BJ (cell line): ENCODE data around the gene LARP4. TPM values are rescaled to one million over a fixed set of nuclear protein-coding genes. Genes with fewer than 3 reads are reported as not detected.
"Not testable (repeated sequence)": the region's sequence is repeated elsewhere in the genome, so short reads cannot be mapped to it uniquely, and the experiment has no call there.

Source experiments
- CTCF ChIA-PET: fragments of 350-600 bp; formaldehyde crosslinking; extraction: SDS; loops from one replicate; lab custom pipeline; 2021; ENCODE audit warnings: antibody characterized with exemption, inconsistent platforms; lab: Yijun Ruan, JAX
- POLR2A ChIA-PET: fragments of 300-600 bp; sonication (Branson Sonifier 250); formaldehyde crosslinking; extraction: SDS; loops from one replicate; lab custom pipeline; 2021; ENCODE audit warnings: antibody characterized with exemption; lab: Charles Lee
- DNase-seq: peaks from one replicate; pipeline ENCODE4 v3.0.0-alpha.2; 2011; ENCODE audit warnings: low read depth
- H3K27me3 ChIP-seq: 2 replicates; pipeline ENCODE4 v1.6.0; 2011; ENCODE audit warnings: low read length; ENCODE audit not compliant: control insufficient read depth, insufficient read depth
- H3K36me3 ChIP-seq: 2 replicates; pipeline ENCODE4 v1.5.1; 2011; ENCODE audit warnings: low read length; ENCODE audit not compliant: control insufficient read depth, insufficient read depth
- H3K4me3 ChIP-seq: 2 replicates; pipeline ENCODE4 v1.5.1; 2011; ENCODE audit warnings: low read depth, mild to moderate bottlenecking, control low read depth, low read length
- polyA plus RNA-seq: library from polyadenylated mRNA; depleted of rRNA; stranded (reverse); fragments of >200 nt; gene quantifications from 2 replicates; pipeline ENCODE4 v1.2.3, GENCODE V29; 2011
- TF ChIP-seq, protein P1 (sequence below): IDR thresholded peaks from 2 replicates; pipeline ENCODE4 v1.5.1; 2011; ENCODE audit warnings: low read depth, mild to moderate bottlenecking, control low read depth, inconsistent platforms, low read length, moderate library complexity; ENCODE audit not compliant: insufficient read depth

Gene LARP4
- polyA plus RNA-seq, 1 experiment = 10.1 TPM

DNA sequence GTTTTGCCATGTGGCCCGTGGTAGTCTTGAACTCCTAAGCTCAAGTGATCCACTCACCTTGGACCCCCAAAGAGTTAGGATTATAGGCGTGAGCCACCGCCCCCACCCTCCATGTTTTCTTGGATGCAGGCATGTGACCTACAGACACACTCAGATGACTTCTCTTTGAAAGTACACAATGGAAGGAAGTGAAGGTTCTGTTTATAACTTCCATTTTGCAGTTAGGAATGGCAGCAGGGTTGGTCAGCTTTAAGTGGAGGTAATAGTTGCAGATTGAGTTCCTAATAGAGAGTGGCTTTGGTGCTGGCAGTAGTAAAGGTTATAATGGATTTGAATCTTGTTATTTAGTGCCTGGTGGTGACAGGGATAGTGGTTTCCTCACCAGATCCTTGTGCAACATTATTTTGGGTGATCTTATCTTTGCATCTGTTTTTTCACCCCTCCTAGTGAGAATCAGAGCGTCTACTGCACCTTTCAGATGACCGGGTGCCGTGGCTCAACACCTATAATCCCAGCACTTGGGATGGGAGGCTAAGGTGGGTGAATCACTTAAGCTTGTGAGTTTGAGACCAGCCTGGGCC, 15.3 kb downstream of the LARP4 start:
- no peaks in the 10 kb centered on the region for H3K27me3 ChIP-seq
- TF ChIP-seq, protein P1, sequence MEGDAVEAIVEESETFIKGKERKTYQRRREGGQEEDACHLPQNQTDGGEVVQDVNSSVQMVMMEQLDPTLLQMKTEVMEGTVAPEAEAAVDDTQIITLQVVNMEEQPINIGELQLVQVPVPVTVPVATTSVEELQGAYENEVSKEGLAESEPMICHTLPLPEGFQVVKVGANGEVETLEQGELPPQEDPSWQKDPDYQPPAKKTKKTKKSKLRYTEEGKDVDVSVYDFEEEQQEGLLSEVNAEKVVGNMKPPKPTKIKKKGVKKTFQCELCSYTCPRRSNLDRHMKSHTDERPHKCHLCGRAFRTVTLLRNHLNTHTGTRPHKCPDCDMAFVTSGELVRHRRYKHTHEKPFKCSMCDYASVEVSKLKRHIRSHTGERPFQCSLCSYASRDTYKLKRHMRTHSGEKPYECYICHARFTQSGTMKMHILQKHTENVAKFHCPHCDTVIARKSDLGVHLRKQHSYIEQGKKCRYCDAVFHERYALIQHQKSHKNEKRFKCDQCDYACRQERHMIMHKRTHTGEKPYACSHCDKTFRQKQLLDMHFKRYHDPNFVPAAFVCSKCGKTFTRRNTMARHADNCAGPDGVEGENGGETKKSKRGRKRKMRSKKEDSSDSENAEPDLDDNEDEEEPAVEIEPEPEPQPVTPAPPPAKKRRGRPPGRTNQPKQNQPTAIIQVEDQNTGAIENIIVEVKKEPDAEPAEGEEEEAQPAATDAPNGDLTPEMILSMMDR = no peak
- DNase-seq = no peak
- H3K4me3 ChIP-seq = no peak overlapping the region
- CTCF ChIA-PET = no interaction called here
- POLR2A ChIA-PET = no interaction called here
- peaks cover 6% of the 10 kb centered on the region; the same call in 1 of the 2 replicates for H3K36me3 ChIP-seq

DNA sequence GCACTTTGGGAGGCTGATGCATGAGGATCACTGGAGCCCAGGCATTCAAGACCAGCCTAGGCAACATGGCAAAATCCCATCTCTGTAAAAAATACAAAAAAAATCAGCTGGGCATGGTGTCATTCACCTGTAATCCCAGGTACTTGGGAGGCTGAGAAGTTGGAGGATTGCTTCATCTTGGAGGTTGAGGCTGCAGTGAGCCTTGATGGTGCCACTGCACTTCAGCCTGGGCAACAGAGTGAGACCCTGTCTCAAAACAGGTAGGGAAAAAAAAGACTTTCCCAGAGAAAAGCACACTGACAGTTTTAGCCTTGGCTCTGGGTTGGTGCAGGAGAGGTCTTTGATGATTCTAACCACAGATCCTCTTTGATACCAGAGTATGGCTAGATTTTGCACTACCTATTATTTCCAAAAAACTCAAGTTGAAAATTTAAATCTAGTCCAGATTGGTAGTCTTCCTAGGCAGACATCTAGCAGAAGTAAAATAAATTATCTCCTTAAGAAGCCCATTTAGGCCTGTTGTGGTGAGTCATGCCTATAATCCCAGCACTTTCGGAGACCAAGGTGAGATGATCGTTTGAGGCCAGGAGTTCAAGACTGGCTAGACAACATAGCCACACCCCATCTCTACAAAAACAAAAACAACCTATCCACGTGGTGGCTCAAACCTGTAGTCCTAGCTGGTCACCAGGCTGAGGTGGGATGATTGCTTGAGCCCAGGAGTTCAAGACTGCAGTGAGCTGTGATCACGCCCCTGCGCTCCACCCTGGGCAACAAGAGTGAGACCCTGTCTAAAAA, 18.6 kb downstream of the LARP4 start:
- DNase-seq = no peak
- H3K27me3 ChIP-seq = no peaks in the 10 kb centered on the region
- H3K36me3 ChIP-seq = peaks cover 6% of the 10 kb centered on the region; the same call in 1 of the 2 replicates
- TF ChIP-seq, protein P1 = no peak
- ChIA-PET POLR2A (no interaction called here), CTCF (no interaction called here)
- H3K4me3 ChIP-seq = no peak overlapping the region

DNA sequence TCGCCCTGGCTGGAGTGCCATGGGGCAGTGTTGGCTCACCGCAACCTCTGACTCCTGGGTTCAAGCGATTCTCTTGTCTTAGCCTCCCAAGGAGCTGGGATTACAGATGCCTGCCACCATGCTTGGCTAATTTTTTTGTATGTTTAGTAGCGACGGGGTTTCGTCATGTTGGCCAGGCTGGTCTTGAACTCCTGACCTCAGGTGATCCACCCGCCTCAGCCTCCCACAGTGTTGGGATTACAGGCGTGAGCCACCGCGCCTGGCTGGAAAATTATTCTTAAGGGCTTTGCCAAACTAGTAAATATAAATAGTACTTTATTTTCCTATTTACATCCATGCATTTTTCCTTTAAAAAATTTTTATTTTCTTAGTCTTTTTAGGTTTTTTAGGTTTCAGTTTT, 22.2 kb downstream of the LARP4 start:
- CTCF ChIA-PET, DNase-seq, H3K36me3 ChIP-seq, H3K27me3 ChIP-seq, POLR2A ChIA-PET, H3K4me3 ChIP-seq: not testable (repeated sequence)

DNA sequence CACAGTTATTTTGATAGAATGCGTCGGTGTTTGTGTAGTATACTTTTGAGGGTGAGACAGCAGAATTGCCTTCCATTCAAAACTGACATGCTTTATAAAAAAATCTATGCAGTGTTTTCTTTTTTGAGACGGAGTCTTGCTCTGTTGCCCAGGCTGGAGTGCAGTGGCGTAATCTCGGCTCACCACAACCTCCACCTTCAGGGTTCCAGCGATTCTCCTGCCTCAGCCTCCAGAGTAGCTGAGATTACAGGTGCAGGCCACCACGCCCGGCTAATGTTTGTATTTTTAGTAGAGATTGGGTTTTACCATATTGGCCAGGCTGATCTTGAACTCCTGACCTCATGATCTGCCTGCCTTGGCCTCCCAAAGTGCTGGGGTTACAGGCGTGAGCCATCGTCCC, 22.7 kb downstream of the LARP4 start:
- POLR2A ChIA-PET, CTCF ChIA-PET, H3K27me3 ChIP-seq, H3K4me3 ChIP-seq, H3K36me3 ChIP-seq, DNase-seq: not testable (repeated sequence)

DNA sequence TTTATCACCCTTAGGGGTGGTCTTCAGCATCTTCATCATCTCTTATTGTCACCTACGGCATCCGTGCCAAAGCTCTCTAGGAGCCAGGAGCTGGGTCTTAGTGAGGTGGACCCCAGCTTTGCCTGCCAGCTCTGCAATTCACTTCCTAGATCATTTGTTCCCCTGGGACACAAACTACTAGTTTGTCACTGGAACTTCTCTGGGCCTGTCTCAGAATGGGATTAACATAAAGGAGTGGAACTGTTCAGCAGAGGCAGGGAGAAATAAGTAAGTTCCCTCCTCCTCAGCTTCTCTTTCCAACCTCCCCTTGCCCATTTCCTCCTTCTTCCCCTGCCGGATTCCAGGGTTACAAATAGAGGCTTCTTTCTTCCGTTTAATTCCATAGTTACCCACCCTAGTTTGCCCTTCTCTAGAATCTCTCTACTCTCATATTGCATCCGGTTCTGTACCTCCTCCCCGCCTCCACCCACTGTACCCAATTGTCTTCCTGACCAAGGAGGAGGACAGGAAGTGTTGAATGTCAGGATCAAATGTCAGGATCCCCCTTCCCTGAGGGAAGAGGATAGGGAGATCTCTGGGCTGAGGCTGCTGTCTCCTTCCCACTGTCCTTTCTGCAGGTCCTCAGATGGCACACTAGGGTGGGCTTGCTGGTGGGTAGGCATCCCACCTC, 25.0 kb downstream of the LARP4 start:
- POLR2A ChIA-PET = no interaction called here
- Histone ChIP-seq H3K27me3 (no peaks in the 10 kb centered on the region), H3K4me3 (no peak overlapping the region), H3K36me3 (peaks cover 1% of the 10 kb centered on the region; the same call in 1 of the 2 replicates)
- CTCF ChIA-PET = no interaction called here
- no peak for DNase-seq
- TF ChIP-seq, protein P1 = no peak

DNA sequence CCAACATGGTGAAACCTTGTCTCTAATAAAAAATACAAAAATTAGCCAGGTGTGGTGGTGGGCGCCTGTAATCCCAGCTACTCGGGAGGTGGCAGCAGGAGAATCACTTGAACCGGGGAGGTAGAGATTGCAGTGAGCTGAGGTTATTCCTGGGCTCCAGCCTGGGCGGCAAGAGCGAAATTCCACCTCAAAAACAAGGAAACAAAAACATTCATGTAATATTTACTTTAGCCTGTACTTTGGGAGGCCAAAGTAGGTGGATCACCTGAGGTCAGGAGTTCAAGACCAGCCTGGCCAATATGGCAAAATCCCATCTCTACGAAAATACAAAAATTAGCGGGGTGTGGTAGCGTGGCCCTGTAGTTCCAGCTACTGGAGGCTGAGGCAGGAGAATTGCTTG, 31.0 kb downstream of the LARP4 start:
- H3K36me3 ChIP-seq, DNase-seq, H3K27me3 ChIP-seq, H3K4me3 ChIP-seq: not testable (repeated sequence)
- ChIA-PET POLR2A (interaction anchor here (0.6 kb wide), 1 partner anchor 55 kb away, joined by 3 read pairs; no protein-coding TSS in a partner anchor), CTCF (interaction anchor here (1.2 kb wide), 1 partner anchor 11 kb away, joined by 3 read pairs; no protein-coding TSS in a partner anchor)
